H9 (cell line): ENCODE measurements around the gene MTX1. TPM values are rescaled to one million over a fixed set of nuclear protein-coding genes. Genes with fewer than 3 reads are reported as not detected.

ENCODE experiments used
- DNase-seq: peaks from one replicate; pipeline ENCODE4 v3.0.0-alpha.2; 2017
- H2AFZ ChIP-seq: one replicate; pipeline ENCODE4 v1.6.1; 2013; ENCODE audit warnings: mild to moderate bottlenecking, low read length, control low read depth, moderate library complexity
- H2AK5ac ChIP-seq: 2 replicates; pipeline ENCODE4 v1.6.1; 2013; ENCODE audit warnings: low read length, control low read depth, mixed read lengths; ENCODE audit not compliant: insufficient read length
- H2BK120ac ChIP-seq: one replicate; pipeline ENCODE4 v1.6.1; 2013; ENCODE audit warnings: low read depth, mild to moderate bottlenecking, low read length, control low read depth, inconsistent platforms; ENCODE audit not compliant: poor library complexity, severe bottlenecking
- H2BK12ac ChIP-seq: 2 replicates; pipeline ENCODE4 v1.6.1; 2013; ENCODE audit warnings: low read length, control low read depth, mixed read lengths, low read depth; ENCODE audit not compliant: insufficient read length
- H2BK15ac ChIP-seq: 2 replicates; pipeline ENCODE4 v1.6.1; 2013; ENCODE audit warnings: low read depth, low read length, control low read depth
- H2BK20ac ChIP-seq: one replicate; pipeline ENCODE4 v1.6.1; 2013; ENCODE audit warnings: low read depth, mild to moderate bottlenecking, low read length, control low read depth, inconsistent platforms; ENCODE audit not compliant: poor library complexity, severe bottlenecking
- H2BK5ac ChIP-seq: 2 replicates; pipeline ENCODE4 v1.6.1; 2013; ENCODE audit warnings: low read length, control low read depth, mixed read lengths; ENCODE audit not compliant: insufficient read length
- H3K14ac ChIP-seq: 2 replicates; pipeline ENCODE4 v1.6.1; 2013; ENCODE audit warnings: low read length, control low read depth; ENCODE audit not compliant: insufficient read depth
- H3K18ac ChIP-seq: 2 replicates; pipeline ENCODE4 v1.6.1; 2013; ENCODE audit warnings: low read depth, mild to moderate bottlenecking, mixed read lengths, low read length, control low read depth; ENCODE audit not compliant: insufficient read length
- H3K23ac ChIP-seq: 2 replicates; pipeline ENCODE4 v1.6.1; 2013; ENCODE audit warnings: low read length, control low read depth, mixed read lengths, low read depth; ENCODE audit not compliant: insufficient read length
- H3K23me2 ChIP-seq: 2 replicates; pipeline ENCODE4 v1.6.1; 2013; ENCODE audit warnings: low read depth, mild to moderate bottlenecking, mixed read lengths, low read length, control low read depth; ENCODE audit not compliant: insufficient read length, poor library complexity, severe bottlenecking
- H3K27ac ChIP-seq: 2 replicates; pipeline ENCODE4 v1.5.1; 2013; ENCODE audit warnings: low read length, control low read depth, mixed read lengths, low read depth; ENCODE audit not compliant: insufficient read length
- H3K27me3 ChIP-seq: 2 replicates; pipeline ENCODE4 v1.6.1; 2013; ENCODE audit warnings: low read length, control low read depth, inconsistent platforms; ENCODE audit not compliant: insufficient read depth
- H3K4ac ChIP-seq: 2 replicates; pipeline ENCODE4 v1.6.1; 2013; ENCODE audit warnings: low read depth, mild to moderate bottlenecking, control low read depth, inconsistent platforms, low read length, moderate library complexity
- H3K4me1 ChIP-seq: 2 replicates; pipeline ENCODE4 v1.6.1; 2013; ENCODE audit warnings: low read length, control low read depth, inconsistent platforms; ENCODE audit not compliant: insufficient read depth
- H3K4me2 ChIP-seq: 2 replicates; pipeline ENCODE4 v1.6.1; 2013; ENCODE audit warnings: low read length, control low read depth, mixed read lengths; ENCODE audit not compliant: insufficient read length, insufficient read depth
- H3K56ac ChIP-seq: 2 replicates; pipeline ENCODE4 v1.6.1; 2013; ENCODE audit warnings: low read depth, mild to moderate bottlenecking, mixed read lengths, low read length, control low read depth; ENCODE audit not compliant: insufficient read length
- H3K79me1 ChIP-seq: 2 replicates; pipeline ENCODE4 v1.6.1; 2013; ENCODE audit warnings: low read depth, mild to moderate bottlenecking, moderate library complexity, low read length, control low read depth, inconsistent platforms; ENCODE audit not compliant: insufficient read depth, poor library complexity, severe bottlenecking
- H3K79me2 ChIP-seq: 2 replicates; pipeline ENCODE4 v1.6.1; 2013; ENCODE audit warnings: low read length, control low read depth, inconsistent platforms; ENCODE audit not compliant: insufficient read depth
- H3K9ac ChIP-seq: 2 replicates; pipeline ENCODE4 v1.6.1; 2013; ENCODE audit warnings: low read length, control low read depth, mixed read lengths; ENCODE audit not compliant: insufficient read length; ENCODE audit errors: extremely low read depth
- H3K9me3 ChIP-seq: one replicate; pipeline ENCODE4 v1.6.1; 2013; ENCODE audit warnings: low read depth, low read length, inconsistent platforms; ENCODE audit not compliant: control insufficient read depth
- H3T11ph ChIP-seq: one replicate; pipeline ENCODE4 v1.6.1; 2013; ENCODE audit warnings: mild to moderate bottlenecking, low read length, control low read depth, inconsistent platforms
- H4K20me1 ChIP-seq: one replicate; pipeline ENCODE4 v1.6.1; 2013; ENCODE audit not compliant: control insufficient read depth, insufficient read length, insufficient read depth
- H4K5ac ChIP-seq: 2 replicates; pipeline ENCODE4 v1.6.1; 2013; ENCODE audit warnings: low read depth, mild to moderate bottlenecking, mixed read lengths, low read length, control low read depth; ENCODE audit not compliant: insufficient read length
- H4K8ac ChIP-seq: replicated peaks from 2 replicates; pipeline ENCODE4 v1.6.1; 2013; ENCODE audit warnings: low read length, control low read depth, mixed read lengths, low read depth; ENCODE audit not compliant: insufficient read length
- H4K91ac ChIP-seq: 2 replicates; pipeline ENCODE4 v1.6.1; 2013; ENCODE audit warnings: low read depth, mild to moderate bottlenecking, moderate library complexity, mixed read lengths, low read length, control low read depth; ENCODE audit not compliant: insufficient read length
- H3K27ac Mint-ChIP-seq, 3 experiments: 2 replicates in 2 of 3; 3 replicates in 1 of 3; pipeline ENCODE4 v1.8.0; 2020 to 2021; ENCODE audit warnings: mixed read lengths in 3 of 3, mild to moderate bottlenecking in 1 of 3, moderate library complexity in 1 of 3
- H3K27me3 Mint-ChIP-seq: 2 replicates; pipeline ENCODE4 v1.8.0; 2021; ENCODE audit warnings: low read depth, mild to moderate bottlenecking, moderate library complexity, mixed read lengths
- H3K36me3 Mint-ChIP-seq, 3 experiments: 2 replicates in 2 of 3; 3 replicates in 1 of 3; pipeline ENCODE4 v1.8.0; 2020 to 2021; ENCODE audit warnings: low read depth in 3 of 3, mixed read lengths in 3 of 3; ENCODE audit not compliant: insufficient read depth in 1 of 3
- H3K4me1 Mint-ChIP-seq, 2 experiments: 2 replicates each; pipeline ENCODE4 v1.8.0; 2020; ENCODE audit warnings: mixed read lengths in 2 of 2
- H3K4me3 Mint-ChIP-seq, 2 experiments: 2 replicates in 1 of 2; 3 replicates in 1 of 2; pipeline ENCODE4 v1.8.0; 2020 to 2021; ENCODE audit warnings: mild to moderate bottlenecking in 2 of 2, mixed read lengths in 2 of 2, moderate library complexity in 1 of 2
- H3K9me3 Mint-ChIP-seq, 2 experiments: 2 replicates in 1 of 2; 3 replicates in 1 of 2; pipeline ENCODE4 v1.8.0; 2020; ENCODE audit warnings: mild to moderate bottlenecking in 2 of 2, mixed read lengths in 2 of 2, moderate library complexity in 1 of 2
- WGBS: extraction: QIAGEN DNeasy Blood & Tissue Kit; methylation state at CpG from one replicate; pipeline ENCODE4 v1.1.7; 2013; ENCODE audit warnings: missing lambda C conversion rate, low lambda C conversion rate, mixed read lengths; ENCODE audit not compliant: insufficient read length; ENCODE audit errors: extremely low coverage; 5-methylcytosine and 5-hydroxymethylcytosine counted together
- total RNA-seq: library from RNA; stranded (reverse); gene quantifications from 2 replicates; pipeline ENCODE4 v1.2.1, GENCODE V29; 2021
- TF ChIP-seq, protein P1 (sequence below): fragments of 200-600 bp; sonication (generic); conservative IDR thresholded peaks from 3 replicates; pipeline ENCODE4 v1.8.0; 2021; ENCODE audit warnings: antibody characterized with exemption, mild to moderate bottlenecking

MTX1 gene
- total RNA-seq, 1 experiment from 2014 or later, result 45.0 TPM

GRCh38 chr1:155166051-155166470 lies 42.4 kb upstream of the MTX1 start:
- Histone ChIP-seq H3K56ac (no peak overlapping the region), H2BK120ac (no peak overlapping the region), H2AK5ac (no peak overlapping the region), H2BK5ac (no peak overlapping the region), H2BK12ac (no peak overlapping the region), H3K79me1 (no peaks in the 10 kb centered on the region), H4K5ac (no peak overlapping the region), H3K27ac (no peak overlapping the region), H3K4ac (no peak overlapping the region), H3K23me2 (peaks cover 8% of the 10 kb centered on the region), H3K9me3 (no peaks in the 10 kb centered on the region), H3K4me1 (no peaks in the 10 kb centered on the region), H3K4me2 (peak overlapping the region; percentile 94), H4K8ac (no peak overlapping the region), H4K20me1 (no peaks in the 10 kb centered on the region), H3K27me3 (no peaks in the 10 kb centered on the region), H4K91ac (no peak overlapping the region), H2BK20ac (no peak overlapping the region), H3K14ac (no peak overlapping the region), H2AFZ (no peak overlapping the region), H2BK15ac (no peak overlapping the region), H3K18ac (no peak overlapping the region), H3T11ph (no peak overlapping the region), H3K79me2 (no peaks in the 10 kb centered on the region), H3K9ac (no peak overlapping the region), H3K23ac (no peak overlapping the region)
- WGBS, result no CpG with 5 or more reads among the region's 8 CpGs
- peak; percentile 60 for DNase-seq
- peak overlapping the region in 1 of 2 experiments; percentile 75; a peak in 3 of 5 replicates for H3K4me3 Mint-ChIP-seq
- peaks cover 3 to 13% (median 13%) of the 10 kb centered on the region in 3 experiments; a peak in 6 of 7 replicates for H3K36me3 Mint-ChIP-seq
- peak overlapping the region in 2 of 3 experiments; percentile 51 to 87; a peak in 3 of 7 replicates for H3K27ac Mint-ChIP-seq
- TF ChIP-seq, protein P1, sequence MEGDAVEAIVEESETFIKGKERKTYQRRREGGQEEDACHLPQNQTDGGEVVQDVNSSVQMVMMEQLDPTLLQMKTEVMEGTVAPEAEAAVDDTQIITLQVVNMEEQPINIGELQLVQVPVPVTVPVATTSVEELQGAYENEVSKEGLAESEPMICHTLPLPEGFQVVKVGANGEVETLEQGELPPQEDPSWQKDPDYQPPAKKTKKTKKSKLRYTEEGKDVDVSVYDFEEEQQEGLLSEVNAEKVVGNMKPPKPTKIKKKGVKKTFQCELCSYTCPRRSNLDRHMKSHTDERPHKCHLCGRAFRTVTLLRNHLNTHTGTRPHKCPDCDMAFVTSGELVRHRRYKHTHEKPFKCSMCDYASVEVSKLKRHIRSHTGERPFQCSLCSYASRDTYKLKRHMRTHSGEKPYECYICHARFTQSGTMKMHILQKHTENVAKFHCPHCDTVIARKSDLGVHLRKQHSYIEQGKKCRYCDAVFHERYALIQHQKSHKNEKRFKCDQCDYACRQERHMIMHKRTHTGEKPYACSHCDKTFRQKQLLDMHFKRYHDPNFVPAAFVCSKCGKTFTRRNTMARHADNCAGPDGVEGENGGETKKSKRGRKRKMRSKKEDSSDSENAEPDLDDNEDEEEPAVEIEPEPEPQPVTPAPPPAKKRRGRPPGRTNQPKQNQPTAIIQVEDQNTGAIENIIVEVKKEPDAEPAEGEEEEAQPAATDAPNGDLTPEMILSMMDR, result no peak
- H3K27me3 Mint-ChIP-seq, result peaks cover 3% of the 10 kb centered on the region
- H3K9me3 Mint-ChIP-seq, result peaks cover 4 to 5% of the 10 kb centered on the region in 2 experiments; a peak in 4 of 5 replicates
- peaks cover 5 to 18% of the 10 kb centered on the region in 2 experiments for H3K4me1 Mint-ChIP-seq
